Fibroblast of the aortic adventitia (primary cell): ENCODE measurements around the gene ZNF609. TPM values are rescaled to one million over a fixed set of nuclear protein-coding genes. Genes with fewer than 3 reads are reported as not detected.

Experiments used
- DNase-seq: peaks from one replicate; pipeline ENCODE4 v3.0.0-alpha.2; 2010; ENCODE audit warnings: low read depth
- H3K4me3 ChIP-seq: 2 replicates; pipeline ENCODE4 v1.5.1; 2011; ENCODE audit warnings: low read depth, mild to moderate bottlenecking, control low read depth, low read length, moderate library complexity
- CTCF ChIP-seq: IDR thresholded peaks from 2 replicates; pipeline ENCODE4 v1.5.1; 2011; ENCODE audit warnings: mild to moderate bottlenecking, low read length, control low read depth, inconsistent platforms; ENCODE audit not compliant: insufficient read depth
- total RNA-seq: library from RNA; depleted of rRNA; stranded (reverse); fragments of >200 nt; gene quantifications from 2 replicates; pipeline ENCODE4 v1.2.3, GENCODE V29; 2012; ENCODE audit warnings: low replicate concordance

Gene ZNF609
- total RNA-seq, 1 donor = 19.3 TPM

GRCh38 chr15:64464276-64465005 is 4.1 kb downstream of the ZNF609 start:
- no peak overlapping the region for H3K4me3 ChIP-seq
- TF ChIP-seq CTCF = no peak
- DNase-seq = peak; percentile 57

DNA sequence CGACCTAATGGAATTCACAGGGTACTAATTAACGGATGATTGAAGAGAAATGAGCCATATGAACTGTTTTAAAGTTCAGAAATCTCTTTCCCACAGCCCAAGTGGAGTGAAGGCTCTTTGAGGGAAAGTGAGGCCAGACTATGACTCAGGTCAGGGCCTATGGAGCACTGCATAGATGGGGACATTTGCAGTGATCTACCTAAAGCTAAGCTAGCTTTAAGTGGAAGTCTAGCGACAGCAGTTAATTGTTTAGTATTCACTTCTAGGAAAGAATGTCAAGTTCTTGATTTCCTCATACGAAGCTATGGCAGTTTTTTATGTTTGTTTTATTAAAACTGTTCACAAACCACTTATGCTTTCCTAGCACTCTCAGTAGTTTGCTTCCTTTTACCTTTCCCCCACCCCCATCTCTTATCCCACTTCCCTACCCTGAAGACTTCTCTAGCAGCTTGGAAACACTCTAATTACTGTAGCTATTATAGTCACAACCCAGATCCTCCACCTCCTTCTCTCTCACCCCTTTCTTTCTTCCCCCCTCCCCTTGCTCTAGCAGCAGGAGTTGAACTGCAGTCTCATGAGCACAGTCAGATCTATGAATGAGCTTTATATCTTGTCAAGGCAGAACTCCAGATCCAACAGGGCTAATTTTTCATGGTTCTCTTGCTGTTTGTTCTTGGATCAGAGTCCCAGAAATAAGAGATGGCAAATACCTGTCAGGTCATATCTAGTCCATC is 6.2 kb downstream of the ZNF609 start:
- no peak overlapping the region for H3K4me3 ChIP-seq
- no peak for DNase-seq
- no peak for TF ChIP-seq CTCF

DNA sequence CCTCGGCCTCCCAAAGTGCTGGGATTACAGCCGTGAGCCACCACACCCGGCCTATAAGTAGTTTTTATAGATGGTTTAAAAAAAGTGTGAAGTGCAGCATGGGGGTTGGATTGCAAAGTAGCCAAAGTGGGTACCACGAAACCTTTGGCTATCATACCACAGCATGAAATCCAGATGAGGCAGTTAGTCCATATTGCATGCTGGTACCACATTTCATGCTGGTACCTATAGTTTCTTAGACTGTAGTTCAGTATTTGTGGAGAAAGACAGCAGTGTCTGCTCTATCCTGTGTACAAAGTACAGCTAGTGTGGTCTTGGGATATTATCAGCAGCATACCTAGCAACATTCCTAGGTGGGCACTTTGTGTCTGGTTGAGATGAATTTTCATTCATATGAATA is 11.8 kb downstream of the ZNF609 start:
- no peak for DNase-seq
- TF ChIP-seq CTCF = no peak
- no peak overlapping the region for H3K4me3 ChIP-seq

GRCh38 chr15:64474846-64475245 is 14.5 kb downstream of the ZNF609 start:
- H3K4me3 ChIP-seq = no peak overlapping the region
- no peak for DNase-seq
- no peak for TF ChIP-seq CTCF

DNA sequence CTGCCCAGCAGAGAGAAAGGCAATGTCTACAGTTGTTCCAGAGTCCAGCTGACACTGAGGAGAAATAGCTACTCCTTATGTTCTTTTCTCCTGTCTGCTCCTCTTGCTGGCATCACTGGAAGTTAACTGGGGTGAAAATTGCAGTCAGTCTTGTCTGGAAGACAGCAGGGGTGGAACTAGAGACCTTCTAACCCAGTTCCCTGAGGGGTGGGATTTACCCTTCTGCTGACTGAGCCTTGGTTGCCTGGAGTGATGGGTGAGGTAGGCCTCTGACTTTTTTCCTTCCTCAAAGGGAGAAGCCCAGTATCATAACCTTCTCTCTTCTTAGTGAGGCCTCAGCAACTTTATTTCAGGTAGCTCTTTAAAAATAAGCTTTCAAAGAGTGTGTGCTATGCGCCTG is 16.2 kb downstream of the ZNF609 start:
- no peak for DNase-seq
- TF ChIP-seq CTCF = no peak
- no peak overlapping the region for H3K4me3 ChIP-seq

- peak; percentile 65 for DNase-seq
- TF ChIP-seq CTCF = no peak
- no peak overlapping the region for H3K4me3 ChIP-seq
Observed at GRCh38 chr15:64478863-64479262, 18.5 kb downstream of the ZNF609 start.
